HepG2 (cell line): ENCODE data around the gene TNFSF10. TPM values are rescaled to one million over a fixed set of nuclear protein-coding genes. Genes with fewer than 3 reads are reported as not detected.
A peak's percentile ranks its signal among the peaks of the same experiment; 100 is the strongest.

Source experiments
- CHCHD3 ChIP-seq: sonication (generic); formaldehyde crosslinking; IDR thresholded peaks from 2 replicates; pipeline ENCODE4 v1.8.0; 2022; ENCODE audit warnings: mild to moderate bottlenecking, missing genetic modification reagents, moderate library complexity
- HDAC1 ChIP-seq: sonication (generic); formaldehyde crosslinking; IDR thresholded peaks from 2 replicates; pipeline ENCODE4 v1.5.1; 2020; ENCODE audit warnings: mild to moderate bottlenecking, missing genetic modification reagents
- HDAC6 ChIP-seq: fragments of 200-600 bp; sonication (generic); IDR thresholded peaks from 2 replicates; pipeline ENCODE4 v1.7.0; 2017; ENCODE audit warnings: mild to moderate bottlenecking, antibody characterized with exemption, low read length, low read depth
- KDM6A ChIP-seq: IDR thresholded peaks from 2 replicates; pipeline ENCODE4 v1.6.1; 2016; ENCODE audit warnings: low read depth
- MED13 ChIP-seq: sonication (generic); formaldehyde crosslinking; IDR thresholded peaks from 2 replicates; pipeline ENCODE4 v1.5.0; 2020; ENCODE audit warnings: missing genetic modification reagents
- MIER3 ChIP-seq: IDR thresholded peaks from 2 replicates; pipeline ENCODE4 v1.6.1; 2016; ENCODE audit warnings: missing compliant biosample characterization, borderline replicate concordance
- RARA ChIP-seq: IDR thresholded peaks from 2 replicates; pipeline ENCODE4 v1.6.1; 2016; ENCODE audit warnings: missing genetic modification reagents, missing compliant biosample characterization
- SIX1 ChIP-seq: sonication (generic); formaldehyde crosslinking; IDR thresholded peaks from 2 replicates; pipeline ENCODE4 v1.4.0; 2020; ENCODE audit warnings: missing genetic modification reagents, borderline replicate concordance
- TARDBP ChIP-seq: sonication (generic); formaldehyde crosslinking; IDR thresholded peaks from 2 replicates; pipeline ENCODE4 v1.8.0; 2022; ENCODE audit warnings: mild to moderate bottlenecking, missing genetic modification reagents
- TP53 ChIP-seq: sonication (generic); formaldehyde crosslinking; conservative IDR thresholded peaks from 2 replicates; pipeline ENCODE4 v1.4.0; 2020; ENCODE audit warnings: missing genetic modification reagents
- YEATS4 ChIP-seq: sonication (generic); formaldehyde crosslinking; IDR thresholded peaks from 2 replicates; pipeline ENCODE4 v1.4.0; 2020; ENCODE audit warnings: missing genetic modification reagents, borderline replicate concordance
- ZFP62 ChIP-seq: sonication (generic); formaldehyde crosslinking; IDR thresholded peaks from 2 replicates; pipeline ENCODE4 v1.4.0; 2020; ENCODE audit warnings: missing genetic modification reagents
- ZFY ChIP-seq: sonication (generic); formaldehyde crosslinking; IDR thresholded peaks from 2 replicates; pipeline ENCODE4 v1.4.0; 2020; ENCODE audit warnings: missing genetic modification reagents
- ZNF225 ChIP-seq: sonication (generic); formaldehyde crosslinking; IDR thresholded peaks from 2 replicates; pipeline ENCODE4 v1.4.0; 2020; ENCODE audit warnings: mild to moderate bottlenecking, missing genetic modification reagents
- ZNF232 ChIP-seq: sonication (generic); formaldehyde crosslinking; IDR thresholded peaks from 2 replicates; pipeline ENCODE4 v1.4.0; 2020; ENCODE audit warnings: missing genetic modification reagents, borderline replicate concordance
- ZNF326 ChIP-seq: sonication (generic); formaldehyde crosslinking; IDR thresholded peaks from 2 replicates; pipeline ENCODE4 v1.4.0; 2020; ENCODE audit warnings: missing genetic modification reagents, borderline replicate concordance
- ZNF441 ChIP-seq: sonication (generic); formaldehyde crosslinking; IDR thresholded peaks from 2 replicates; pipeline ENCODE4 v1.7.0; 2021; ENCODE audit warnings: missing genetic modification reagents, borderline replicate concordance
- ZNF629 ChIP-seq: sonication (generic); formaldehyde crosslinking; conservative IDR thresholded peaks from 2 replicates; pipeline ENCODE4 v1.5.0; 2020; ENCODE audit warnings: missing genetic modification reagents
- ZNF737 ChIP-seq: sonication (generic); formaldehyde crosslinking; IDR thresholded peaks from 2 replicates; pipeline ENCODE4 v1.5.0; 2020; ENCODE audit warnings: missing genetic modification reagents, mild to moderate bottlenecking, borderline replicate concordance
- polyA plus RNA-seq, 8 experiments: library from polyadenylated mRNA; depleted of rRNA in 3 of 8; stranded (reverse) in 7 of 8; unstranded in 1 of 8; fragments of >200 nt; fragmentation: Illumina TruSeq in 4 of 8; extraction: Trizol in 4 of 8; gene quantifications; 2 replicates each; pipeline versions ENCODE4 v1.2.1 to v1.2.3, GENCODE V29; 2011 to 2016; ENCODE audit warnings: low read depth in 4 of 8, missing spikeins in 1 of 8, mixed read lengths in 1 of 8; ENCODE audit not compliant: insufficient read depth in 1 of 8
- total RNA-seq, 5 experiments: library from RNA; depleted of rRNA; stranded (reverse); fragments of >200 nt; fragmentation: Illumina TruSeq; extraction: Trizol; gene quantifications; 2 replicates each; pipeline ENCODE4 v1.2.3, GENCODE V29; 2016; ENCODE audit warnings: low read depth in 1 of 5
- TF ChIP-seq, protein P1 (sequence below): IDR thresholded peaks from 2 replicates; pipeline ENCODE4 v1.6.1; 2018; ENCODE audit warnings: missing genetic modification reagents, mild to moderate bottlenecking, missing compliant biosample characterization
- TF ChIP-seq, protein P2 (sequence below): sonication (generic); formaldehyde crosslinking; IDR thresholded peaks from 2 replicates; pipeline ENCODE4 v1.4.0; 2020; ENCODE audit warnings: missing genetic modification reagents
- TF ChIP-seq, protein P3 (sequence below): IDR thresholded peaks from 2 replicates; pipeline ENCODE4 v1.6.1; 2016; ENCODE audit warnings: low read depth, borderline replicate concordance
- TF ChIP-seq, protein P4 (sequence below): sonication (generic); formaldehyde crosslinking; conservative IDR thresholded peaks from 2 replicates; pipeline ENCODE4 v1.4.0; 2020; ENCODE audit warnings: missing genetic modification reagents

Gene TNFSF10
- total and polyA plus RNA-seq, 2 of the 13 experiments (the other 11 are each of a cell fraction or from before 2014, with no cell fraction given), result 8.4 to 9.9 TPM

DNA sequence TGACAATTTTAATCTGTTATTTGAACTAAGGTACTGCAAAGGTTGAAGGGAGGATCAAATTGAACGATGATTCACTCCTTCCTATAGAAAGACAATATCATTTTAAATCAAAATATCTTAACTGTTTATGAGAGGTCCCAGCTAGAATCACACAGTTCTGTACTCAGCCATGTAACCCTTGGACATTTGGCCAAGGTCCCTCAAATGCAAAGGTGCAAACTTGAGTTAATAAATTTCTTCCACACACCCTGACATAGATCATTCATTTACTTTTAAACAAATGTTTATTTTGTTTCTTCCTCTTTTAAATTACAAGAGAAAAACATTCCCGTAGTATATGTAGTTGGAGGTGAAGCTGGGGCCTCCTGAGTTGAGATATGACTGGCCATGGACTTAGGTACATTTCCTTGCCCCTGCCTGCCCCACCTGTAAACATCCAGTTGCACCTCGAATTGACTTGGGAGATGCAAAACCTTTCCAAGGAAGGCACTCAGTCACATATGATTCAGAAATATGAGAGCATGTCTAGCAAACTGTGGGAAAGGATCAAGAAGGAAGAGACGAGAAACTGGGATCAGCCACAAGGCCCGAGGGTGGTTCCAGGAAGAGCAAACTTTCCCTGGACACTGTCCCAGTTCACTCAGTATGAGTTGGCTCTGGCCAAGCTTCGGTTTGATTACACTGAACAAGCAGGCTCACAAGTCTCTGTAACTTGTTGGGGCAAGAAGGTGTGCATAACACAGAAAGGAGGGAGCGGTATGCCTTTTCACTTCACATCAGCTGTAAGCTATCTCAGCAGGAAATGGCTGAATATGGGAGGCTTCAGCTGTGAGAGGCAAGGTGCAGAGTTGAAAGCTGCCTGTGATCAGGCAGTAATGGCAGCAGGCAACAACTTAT, 6.7 kb downstream of the TNFSF10 start (continued):
- peak; percentile 39 for TF ChIP-seq ZFY (CRISPR knock-in tag)
- TF ChIP-seq ZFP62, result no peak
- no peak for TF ChIP-seq ZNF326
- TF ChIP-seq, protein P1, sequence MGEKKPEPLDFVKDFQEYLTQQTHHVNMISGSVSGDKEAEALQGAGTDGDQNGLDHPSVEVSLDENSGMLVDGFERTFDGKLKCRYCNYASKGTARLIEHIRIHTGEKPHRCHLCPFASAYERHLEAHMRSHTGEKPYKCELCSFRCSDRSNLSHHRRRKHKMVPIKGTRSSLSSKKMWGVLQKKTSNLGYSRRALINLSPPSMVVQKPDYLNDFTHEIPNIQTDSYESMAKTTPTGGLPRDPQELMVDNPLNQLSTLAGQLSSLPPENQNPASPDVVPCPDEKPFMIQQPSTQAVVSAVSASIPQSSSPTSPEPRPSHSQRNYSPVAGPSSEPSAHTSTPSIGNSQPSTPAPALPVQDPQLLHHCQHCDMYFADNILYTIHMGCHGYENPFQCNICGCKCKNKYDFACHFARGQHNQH (CRISPR knock-in tag), result no peak
- no peak for TF ChIP-seq TP53
- TF ChIP-seq, protein P2, sequence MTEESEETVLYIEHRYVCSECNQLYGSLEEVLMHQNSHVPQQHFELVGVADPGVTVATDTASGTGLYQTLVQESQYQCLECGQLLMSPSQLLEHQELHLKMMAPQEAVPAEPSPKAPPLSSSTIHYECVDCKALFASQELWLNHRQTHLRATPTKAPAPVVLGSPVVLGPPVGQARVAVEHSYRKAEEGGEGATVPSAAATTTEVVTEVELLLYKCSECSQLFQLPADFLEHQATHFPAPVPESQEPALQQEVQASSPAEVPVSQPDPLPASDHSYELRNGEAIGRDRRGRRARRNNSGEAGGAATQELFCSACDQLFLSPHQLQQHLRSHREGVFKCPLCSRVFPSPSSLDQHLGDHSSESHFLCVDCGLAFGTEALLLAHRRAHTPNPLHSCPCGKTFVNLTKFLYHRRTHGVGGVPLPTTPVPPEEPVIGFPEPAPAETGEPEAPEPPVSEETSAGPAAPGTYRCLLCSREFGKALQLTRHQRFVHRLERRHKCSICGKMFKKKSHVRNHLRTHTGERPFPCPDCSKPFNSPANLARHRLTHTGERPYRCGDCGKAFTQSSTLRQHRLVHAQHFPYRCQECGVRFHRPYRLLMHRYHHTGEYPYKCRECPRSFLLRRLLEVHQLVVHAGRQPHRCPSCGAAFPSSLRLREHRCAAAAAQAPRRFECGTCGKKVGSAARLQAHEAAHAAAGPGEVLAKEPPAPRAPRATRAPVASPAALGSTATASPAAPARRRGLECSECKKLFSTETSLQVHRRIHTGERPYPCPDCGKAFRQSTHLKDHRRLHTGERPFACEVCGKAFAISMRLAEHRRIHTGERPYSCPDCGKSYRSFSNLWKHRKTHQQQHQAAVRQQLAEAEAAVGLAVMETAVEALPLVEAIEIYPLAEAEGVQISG, result no peak; the same call in 1 of the 2 replicates
- TF ChIP-seq CHCHD3 (CRISPR knock-in tag), result no peak
- TF ChIP-seq TARDBP, result 0 out of 2 replicates have a peak, but pooled peaks have one; percentile 24
- no peak for TF ChIP-seq HDAC1 (CRISPR knock-in tag)
- TF ChIP-seq MED13 (CRISPR knock-in tag), result 0 out of 2 replicates have a peak, but pooled peaks have one; percentile 35
- TF ChIP-seq SIX1 (CRISPR knock-in tag), result no peak
- 0 out of 2 replicates have a peak, but pooled peaks have one; percentile 45 for TF ChIP-seq ZNF232 (CRISPR knock-in tag)
- peak; percentile 40; the same call in 1 of the 2 replicates for TF ChIP-seq KDM6A
- TF ChIP-seq, protein P3, sequence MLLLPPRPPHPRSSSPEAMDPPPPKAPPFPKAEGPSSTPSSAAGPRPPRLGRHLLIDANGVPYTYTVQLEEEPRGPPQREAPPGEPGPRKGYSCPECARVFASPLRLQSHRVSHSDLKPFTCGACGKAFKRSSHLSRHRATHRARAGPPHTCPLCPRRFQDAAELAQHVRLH (CRISPR knock-in tag), result no peak
- peak; percentile 32; the same call in 1 of the 2 replicates for TF ChIP-seq YEATS4
- TF ChIP-seq, protein P4, sequence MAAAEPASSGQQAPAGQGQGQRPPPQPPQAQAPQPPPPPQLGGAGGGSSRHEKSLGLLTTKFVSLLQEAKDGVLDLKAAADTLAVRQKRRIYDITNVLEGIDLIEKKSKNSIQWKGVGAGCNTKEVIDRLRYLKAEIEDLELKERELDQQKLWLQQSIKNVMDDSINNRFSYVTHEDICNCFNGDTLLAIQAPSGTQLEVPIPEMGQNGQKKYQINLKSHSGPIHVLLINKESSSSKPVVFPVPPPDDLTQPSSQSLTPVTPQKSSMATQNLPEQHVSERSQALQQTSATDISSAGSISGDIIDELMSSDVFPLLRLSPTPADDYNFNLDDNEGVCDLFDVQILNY (CRISPR knock-in tag), result no peak
- no peak for TF ChIP-seq ZNF225
- no peak for TF ChIP-seq ZNF441 (CRISPR knock-in tag)
- 0 out of 2 replicates have a peak, but pooled peaks have one; percentile 51 for TF ChIP-seq ZNF737 (CRISPR knock-in tag)
- TF ChIP-seq RARA (CRISPR knock-in tag), result 0 out of 2 replicates have a peak, but pooled peaks have one; percentile 14
- no peak for TF ChIP-seq MIER3 (CRISPR knock-in tag)
- TF ChIP-seq ZNF629 (CRISPR knock-in tag), result 0 out of 2 replicates have a peak, but pooled peaks have one; percentile 6
- no peak for TF ChIP-seq HDAC6
